HepG2 (cell line): ENCODE results near the gene DBN1. TPM values are rescaled to one million over a fixed set of nuclear protein-coding genes. Genes with fewer than 3 reads are reported as not detected.

Experiments used
- ARID2 ChIP-seq: sonication (generic); formaldehyde crosslinking; IDR thresholded peaks from 2 replicates; pipeline ENCODE4 v1.8.1; 2022; ENCODE audit warnings: mild to moderate bottlenecking, missing genetic modification reagents, borderline replicate concordance
- ARNTL ChIP-seq: sonication (generic); formaldehyde crosslinking; IDR thresholded peaks from 2 replicates; pipeline ENCODE4 v1.4.0; 2020; ENCODE audit warnings: mild to moderate bottlenecking, missing genetic modification reagents
- BORCS8-MEF2B ChIP-seq: sonication (generic); formaldehyde crosslinking; IDR thresholded peaks from 2 replicates; pipeline ENCODE4 v1.8.0; 2022; ENCODE audit warnings: mild to moderate bottlenecking, missing genetic modification reagents
- HOXA3 ChIP-seq: sonication (generic); formaldehyde crosslinking; IDR thresholded peaks from 2 replicates; pipeline ENCODE4 v1.5.0; 2020; ENCODE audit warnings: missing genetic modification reagents
- HOXA7 ChIP-seq: sonication (generic); formaldehyde crosslinking; IDR thresholded peaks from 2 replicates; pipeline ENCODE4 v1.8.1; 2022; ENCODE audit warnings: mild to moderate bottlenecking, missing genetic modification reagents, moderate library complexity
- KAT7 ChIP-seq: IDR thresholded peaks from 2 replicates; pipeline ENCODE4 v1.6.1; 2018; ENCODE audit warnings: borderline replicate concordance, missing compliant biosample characterization
- MZF1 ChIP-seq: sonication (generic); formaldehyde crosslinking; IDR thresholded peaks from 2 replicates; pipeline ENCODE4 v1.8.1; 2023; ENCODE audit warnings: mild to moderate bottlenecking, missing genetic modification reagents, borderline replicate concordance
- NFE2L2 ChIP-seq: fragments of 150-350 bp; IDR thresholded peaks from 2 replicates; pipeline ENCODE4 v1.6.1; 2014; ENCODE audit warnings: low read length
- PTBP1 ChIP-seq: fragments of 200-400 bp; formaldehyde crosslinking; IDR thresholded peaks from 2 replicates; pipeline ENCODE4 v1.6.1; 2018; ENCODE audit warnings: low read length, low read depth; ENCODE audit not compliant: poor library complexity, severe bottlenecking
- SNAI1 ChIP-seq: sonication (generic); formaldehyde crosslinking; IDR thresholded peaks from 2 replicates; pipeline ENCODE4 v1.5.0; 2020; ENCODE audit warnings: mild to moderate bottlenecking, missing genetic modification reagents, borderline replicate concordance
- YEATS4 ChIP-seq: sonication (generic); formaldehyde crosslinking; IDR thresholded peaks from 2 replicates; pipeline ENCODE4 v1.4.0; 2020; ENCODE audit warnings: missing genetic modification reagents, borderline replicate concordance
- ZNF354B ChIP-seq: sonication (generic); formaldehyde crosslinking; IDR thresholded peaks from 2 replicates; pipeline ENCODE4 v1.8.0; 2022; ENCODE audit warnings: mild to moderate bottlenecking, missing genetic modification reagents
- ZNF441 ChIP-seq: sonication (generic); formaldehyde crosslinking; IDR thresholded peaks from 2 replicates; pipeline ENCODE4 v1.7.0; 2021; ENCODE audit warnings: missing genetic modification reagents, borderline replicate concordance
- ZNF605 ChIP-seq: sonication (generic); formaldehyde crosslinking; IDR thresholded peaks from 2 replicates; pipeline ENCODE4 v1.8.0; 2022; ENCODE audit warnings: mild to moderate bottlenecking, missing genetic modification reagents
- ZNF615 ChIP-seq: sonication (generic); formaldehyde crosslinking; IDR thresholded peaks from 2 replicates; pipeline ENCODE4 v1.5.0; 2020; ENCODE audit warnings: mild to moderate bottlenecking, missing genetic modification reagents, borderline replicate concordance
- polyA plus RNA-seq, 8 experiments: library from polyadenylated mRNA; depleted of rRNA in 3 of 8; stranded (reverse) in 7 of 8; unstranded in 1 of 8; fragments of >200 nt; fragmentation: Illumina TruSeq in 4 of 8; extraction: Trizol in 4 of 8; gene quantifications; 2 replicates each; pipeline versions ENCODE4 v1.2.1 to v1.2.3, GENCODE V29; 2011 to 2016; ENCODE audit warnings: low read depth in 4 of 8, missing spikeins in 1 of 8, mixed read lengths in 1 of 8; ENCODE audit not compliant: insufficient read depth in 1 of 8
- total RNA-seq, 5 experiments: library from RNA; depleted of rRNA; stranded (reverse); fragments of >200 nt; fragmentation: Illumina TruSeq; extraction: Trizol; gene quantifications; 2 replicates each; pipeline ENCODE4 v1.2.3, GENCODE V29; 2016; ENCODE audit warnings: low read depth in 1 of 5
- TF ChIP-seq, protein P1 (sequence below): sonication (generic); formaldehyde crosslinking; conservative IDR thresholded peaks from 2 replicates; pipeline ENCODE4 v1.8.1; 2023; ENCODE audit warnings: missing genetic modification reagents
- TF ChIP-seq, protein P2 (sequence below): sonication (generic); formaldehyde crosslinking; IDR thresholded peaks from 2 replicates; pipeline ENCODE4 v1.5.1; 2020; ENCODE audit warnings: mild to moderate bottlenecking, moderate library complexity, missing genetic modification reagents
- TF ChIP-seq, protein P3 (sequence below): sonication (generic); formaldehyde crosslinking; IDR thresholded peaks from 2 replicates; pipeline ENCODE4 v1.4.0; 2020; ENCODE audit warnings: mild to moderate bottlenecking, missing genetic modification reagents
- TF ChIP-seq, protein P4 (sequence below): sonication (generic); formaldehyde crosslinking; IDR thresholded peaks from 2 replicates; pipeline ENCODE4 v1.5.0; 2020; ENCODE audit warnings: missing genetic modification reagents
- TF ChIP-seq, protein P5 (sequence below): sonication (generic); formaldehyde crosslinking; IDR thresholded peaks from 2 replicates; pipeline ENCODE4 v1.4.0; 2020; ENCODE audit warnings: missing genetic modification reagents
- TF ChIP-seq, protein P6 (sequence below): sonication (generic); formaldehyde crosslinking; IDR thresholded peaks from 2 replicates; pipeline ENCODE4 v1.4.0; 2020; ENCODE audit warnings: missing genetic modification reagents

The DBN1 gene
- total and polyA plus RNA-seq, 2 of the 13 experiments (the other 11 are each of a cell fraction or from before 2014, with no cell fraction given), result 27.0 to 37.3 TPM

DNA sequence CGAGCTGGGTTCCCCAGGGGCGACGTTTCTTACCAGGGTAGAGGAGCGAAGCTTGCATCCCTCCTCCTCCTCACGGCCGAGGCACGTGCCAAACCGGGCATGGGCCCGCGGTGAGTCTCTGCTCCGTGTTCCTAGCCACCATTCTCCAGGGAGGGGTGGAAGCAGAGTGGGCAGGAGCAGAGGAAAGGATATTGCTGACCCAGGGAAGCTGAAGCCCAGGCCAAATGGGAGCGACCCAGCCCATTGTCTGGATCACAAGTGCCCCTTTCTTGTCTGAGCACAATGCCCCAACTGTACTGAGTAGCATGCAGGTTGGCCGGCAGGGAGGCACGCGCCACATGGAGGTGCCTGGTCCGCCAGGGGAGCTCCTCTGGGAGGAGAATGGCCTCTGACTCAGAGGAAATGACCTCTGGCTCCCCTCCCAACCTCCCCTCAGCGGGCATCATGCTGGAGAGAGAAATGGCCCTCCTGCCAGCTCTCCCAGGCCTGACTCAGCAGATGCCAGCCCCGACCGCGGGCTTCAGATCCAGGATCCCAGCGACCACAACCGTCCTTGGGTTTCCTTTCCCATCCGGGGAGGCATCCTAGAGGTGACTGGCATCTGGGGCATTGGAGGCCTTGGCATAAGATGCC is 25.7 kb downstream of the DBN1 start (continued):
- TF ChIP-seq, protein P1, sequence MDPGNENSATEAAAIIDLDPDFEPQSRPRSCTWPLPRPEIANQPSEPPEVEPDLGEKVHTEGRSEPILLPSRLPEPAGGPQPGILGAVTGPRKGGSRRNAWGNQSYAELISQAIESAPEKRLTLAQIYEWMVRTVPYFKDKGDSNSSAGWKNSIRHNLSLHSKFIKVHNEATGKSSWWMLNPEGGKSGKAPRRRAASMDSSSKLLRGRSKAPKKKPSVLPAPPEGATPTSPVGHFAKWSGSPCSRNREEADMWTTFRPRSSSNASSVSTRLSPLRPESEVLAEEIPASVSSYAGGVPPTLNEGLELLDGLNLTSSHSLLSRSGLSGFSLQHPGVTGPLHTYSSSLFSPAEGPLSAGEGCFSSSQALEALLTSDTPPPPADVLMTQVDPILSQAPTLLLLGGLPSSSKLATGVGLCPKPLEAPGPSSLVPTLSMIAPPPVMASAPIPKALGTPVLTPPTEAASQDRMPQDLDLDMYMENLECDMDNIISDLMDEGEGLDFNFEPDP (CRISPR knock-in tag), result no peak
- TF ChIP-seq, protein P2, sequence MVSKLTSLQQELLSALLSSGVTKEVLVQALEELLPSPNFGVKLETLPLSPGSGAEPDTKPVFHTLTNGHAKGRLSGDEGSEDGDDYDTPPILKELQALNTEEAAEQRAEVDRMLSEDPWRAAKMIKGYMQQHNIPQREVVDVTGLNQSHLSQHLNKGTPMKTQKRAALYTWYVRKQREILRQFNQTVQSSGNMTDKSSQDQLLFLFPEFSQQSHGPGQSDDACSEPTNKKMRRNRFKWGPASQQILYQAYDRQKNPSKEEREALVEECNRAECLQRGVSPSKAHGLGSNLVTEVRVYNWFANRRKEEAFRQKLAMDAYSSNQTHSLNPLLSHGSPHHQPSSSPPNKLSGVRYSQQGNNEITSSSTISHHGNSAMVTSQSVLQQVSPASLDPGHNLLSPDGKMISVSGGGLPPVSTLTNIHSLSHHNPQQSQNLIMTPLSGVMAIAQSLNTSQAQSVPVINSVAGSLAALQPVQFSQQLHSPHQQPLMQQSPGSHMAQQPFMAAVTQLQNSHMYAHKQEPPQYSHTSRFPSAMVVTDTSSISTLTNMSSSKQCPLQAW (CRISPR knock-in tag), result peak; percentile 27; the same call in 1 of the 2 replicates
- no peak for TF ChIP-seq KAT7 (CRISPR knock-in tag)
- TF ChIP-seq, protein P3, sequence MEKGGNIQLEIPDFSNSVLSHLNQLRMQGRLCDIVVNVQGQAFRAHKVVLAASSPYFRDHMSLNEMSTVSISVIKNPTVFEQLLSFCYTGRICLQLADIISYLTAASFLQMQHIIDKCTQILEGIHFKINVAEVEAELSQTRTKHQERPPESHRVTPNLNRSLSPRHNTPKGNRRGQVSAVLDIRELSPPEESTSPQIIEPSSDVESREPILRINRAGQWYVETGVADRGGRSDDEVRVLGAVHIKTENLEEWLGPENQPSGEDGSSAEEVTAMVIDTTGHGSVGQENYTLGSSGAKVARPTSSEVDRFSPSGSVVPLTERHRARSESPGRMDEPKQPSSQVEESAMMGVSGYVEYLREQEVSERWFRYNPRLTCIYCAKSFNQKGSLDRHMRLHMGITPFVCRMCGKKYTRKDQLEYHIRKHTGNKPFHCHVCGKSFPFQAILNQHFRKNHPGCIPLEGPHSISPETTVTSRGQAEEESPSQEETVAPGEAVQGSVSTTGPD (CRISPR knock-in tag), result peak; percentile 73; the same call in 1 of the 2 replicates
- no peak for TF ChIP-seq BORCS8-MEF2B (CRISPR knock-in tag)
- TF ChIP-seq MZF1 (CRISPR knock-in tag), result no peak
- no peak for TF ChIP-seq ZNF615 (CRISPR knock-in tag)
- 0 out of 2 replicates have a peak, but pooled peaks have one; percentile 40 for TF ChIP-seq ARNTL (CRISPR knock-in tag)
- peak; percentile 29; the same call in 1 of the 2 replicates for TF ChIP-seq YEATS4 (CRISPR knock-in tag)
- peak; percentile 71; the same call in 1 of the 2 replicates for TF ChIP-seq ZNF605
- TF ChIP-seq, protein P4, sequence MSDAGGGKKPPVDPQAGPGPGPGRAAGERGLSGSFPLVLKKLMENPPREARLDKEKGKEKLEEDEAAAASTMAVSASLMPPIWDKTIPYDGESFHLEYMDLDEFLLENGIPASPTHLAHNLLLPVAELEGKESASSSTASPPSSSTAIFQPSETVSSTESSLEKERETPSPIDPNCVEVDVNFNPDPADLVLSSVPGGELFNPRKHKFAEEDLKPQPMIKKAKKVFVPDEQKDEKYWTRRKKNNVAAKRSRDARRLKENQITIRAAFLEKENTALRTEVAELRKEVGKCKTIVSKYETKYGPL (CRISPR knock-in tag), result no peak
- peak; percentile 61; the same call in 1 of the 2 replicates for TF ChIP-seq ZNF441
- TF ChIP-seq, protein P5, sequence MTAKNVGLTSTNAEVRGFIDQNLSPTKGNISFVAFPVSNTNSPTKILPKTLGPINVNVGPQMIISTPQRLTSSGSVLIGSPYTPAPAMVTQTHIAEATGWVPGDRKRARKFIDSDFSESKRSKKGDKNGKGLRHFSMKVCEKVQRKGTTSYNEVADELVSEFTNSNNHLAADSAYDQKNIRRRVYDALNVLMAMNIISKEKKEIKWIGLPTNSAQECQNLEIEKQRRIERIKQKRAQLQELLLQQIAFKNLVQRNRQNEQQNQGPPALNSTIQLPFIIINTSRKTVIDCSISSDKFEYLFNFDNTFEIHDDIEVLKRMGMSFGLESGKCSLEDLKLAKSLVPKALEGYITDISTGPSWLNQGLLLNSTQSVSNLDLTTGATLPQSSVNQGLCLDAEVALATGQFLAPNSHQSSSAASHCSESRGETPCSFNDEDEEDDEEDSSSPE, result peak; percentile 38; the same call in 1 of the 2 replicates
- TF ChIP-seq NFE2L2, result 0 out of 2 replicates have a peak, but pooled peaks have one; percentile 4
- TF ChIP-seq PTBP1, result peak; percentile 23
- TF ChIP-seq ARID2 (CRISPR knock-in tag), result no peak
- no peak for TF ChIP-seq SNAI1 (CRISPR knock-in tag)
- TF ChIP-seq HOXA7 (CRISPR knock-in tag), result no peak
- peak; percentile 43; the same call in 1 of the 2 replicates for TF ChIP-seq HOXA3
- TF ChIP-seq, protein P6, sequence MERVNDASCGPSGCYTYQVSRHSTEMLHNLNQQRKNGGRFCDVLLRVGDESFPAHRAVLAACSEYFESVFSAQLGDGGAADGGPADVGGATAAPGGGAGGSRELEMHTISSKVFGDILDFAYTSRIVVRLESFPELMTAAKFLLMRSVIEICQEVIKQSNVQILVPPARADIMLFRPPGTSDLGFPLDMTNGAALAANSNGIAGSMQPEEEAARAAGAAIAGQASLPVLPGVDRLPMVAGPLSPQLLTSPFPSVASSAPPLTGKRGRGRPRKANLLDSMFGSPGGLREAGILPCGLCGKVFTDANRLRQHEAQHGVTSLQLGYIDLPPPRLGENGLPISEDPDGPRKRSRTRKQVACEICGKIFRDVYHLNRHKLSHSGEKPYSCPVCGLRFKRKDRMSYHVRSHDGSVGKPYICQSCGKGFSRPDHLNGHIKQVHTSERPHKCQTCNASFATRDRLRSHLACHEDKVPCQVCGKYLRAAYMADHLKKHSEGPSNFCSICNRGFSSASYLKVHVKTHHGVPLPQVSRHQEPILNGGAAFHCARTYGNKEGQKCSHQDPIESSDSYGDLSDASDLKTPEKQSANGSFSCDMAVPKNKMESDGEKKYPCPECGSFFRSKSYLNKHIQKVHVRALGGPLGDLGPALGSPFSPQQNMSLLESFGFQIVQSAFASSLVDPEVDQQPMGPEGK, result peak; percentile 74
- no peak for TF ChIP-seq ZNF354B (CRISPR knock-in tag)
